ENCODE measurements around the gene CD36. TPM values are rescaled to one million over a fixed set of nuclear protein-coding genes. Genes with fewer than 3 reads are reported as not detected.
A peak's percentile ranks its signal among the peaks of the same experiment; 100 is the strongest.

Gene CD36
- total RNA-seq, 1 experiment from 2014 or later = 0.39 TPM

DNA sequence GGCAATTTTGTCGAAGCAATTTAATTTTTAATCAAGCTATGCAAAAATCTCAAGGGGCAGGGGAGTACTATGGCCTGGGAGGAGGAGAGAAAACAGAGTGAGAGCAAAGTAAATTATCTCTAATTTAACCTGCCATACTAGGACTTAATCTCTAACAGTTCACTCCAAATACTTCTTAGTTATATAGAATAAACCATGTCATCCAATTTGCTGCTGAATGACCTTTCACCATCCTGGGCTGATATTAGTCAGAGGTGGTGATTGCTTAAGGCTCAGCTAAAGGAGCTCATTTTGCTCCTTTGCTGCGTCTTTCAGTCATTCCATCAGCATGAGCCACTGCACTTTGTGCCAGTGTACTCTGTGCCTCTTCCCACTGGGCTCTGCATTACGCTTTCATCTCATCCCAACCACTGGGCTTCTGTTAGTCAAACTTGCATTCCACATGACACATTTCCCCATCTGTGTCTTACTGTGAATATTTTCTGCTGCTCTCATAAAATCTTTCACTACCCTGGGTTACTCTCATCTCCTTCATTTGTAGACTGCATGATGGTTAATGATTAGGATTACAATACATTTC is 84.3 kb downstream of the CD36 start:
- peak; percentile 90 for DNase-seq (ENCODE audit: low spot score)
- H3K9me3 ChIP-seq (ENCODE audit: low read depth, low read length, poor library complexity, severe bottlenecking) = no peaks in the 10 kb centered on the region
- H3K4me3 ChIP-seq (ENCODE audit: low read depth, low read length, poor library complexity, severe bottlenecking) = peak overlapping the region; percentile 3
- POLR2A ChIA-PET (ENCODE audit: low non-redundant PET) = interaction anchor here (0.6 kb wide), 1 partner anchor 179 kb away, joined by 3 read pairs; no protein-coding TSS in a partner anchor
- CTCF ChIA-PET = interaction anchor here (0.6 kb wide), 1 partner anchor 61 kb away, joined by 3 read pairs; no protein-coding TSS in a partner anchor
- no peaks in the 10 kb centered on the region for H3K27me3 ChIP-seq (replicated peaks; ENCODE audit: insufficient read depth, low read depth, low read length, poor library complexity)
- intact Hi-C loops (cut with micrococcal nuclease; ENCODE audit: unreplicated experiment) = no loop called here
- no peak for TF ChIP-seq EZH2 (IDR thresholded peaks at IDR 0.05; ENCODE audit: borderline replicate concordance, low read depth, low read length, poor library complexity, severe bottlenecking)
- TF ChIP-seq, protein P1, sequence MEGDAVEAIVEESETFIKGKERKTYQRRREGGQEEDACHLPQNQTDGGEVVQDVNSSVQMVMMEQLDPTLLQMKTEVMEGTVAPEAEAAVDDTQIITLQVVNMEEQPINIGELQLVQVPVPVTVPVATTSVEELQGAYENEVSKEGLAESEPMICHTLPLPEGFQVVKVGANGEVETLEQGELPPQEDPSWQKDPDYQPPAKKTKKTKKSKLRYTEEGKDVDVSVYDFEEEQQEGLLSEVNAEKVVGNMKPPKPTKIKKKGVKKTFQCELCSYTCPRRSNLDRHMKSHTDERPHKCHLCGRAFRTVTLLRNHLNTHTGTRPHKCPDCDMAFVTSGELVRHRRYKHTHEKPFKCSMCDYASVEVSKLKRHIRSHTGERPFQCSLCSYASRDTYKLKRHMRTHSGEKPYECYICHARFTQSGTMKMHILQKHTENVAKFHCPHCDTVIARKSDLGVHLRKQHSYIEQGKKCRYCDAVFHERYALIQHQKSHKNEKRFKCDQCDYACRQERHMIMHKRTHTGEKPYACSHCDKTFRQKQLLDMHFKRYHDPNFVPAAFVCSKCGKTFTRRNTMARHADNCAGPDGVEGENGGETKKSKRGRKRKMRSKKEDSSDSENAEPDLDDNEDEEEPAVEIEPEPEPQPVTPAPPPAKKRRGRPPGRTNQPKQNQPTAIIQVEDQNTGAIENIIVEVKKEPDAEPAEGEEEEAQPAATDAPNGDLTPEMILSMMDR (conservative IDR thresholded peaks at IDR 0.05; ENCODE audit: low read depth, low read length) = no peak
- no TSS peak for BruUV-seq (replicated peaks)
- no peak overlapping the region for H3K27ac ChIP-seq (ENCODE audit: low read depth, low read length, poor library complexity, severe bottlenecking)
- no peaks in the 10 kb centered on the region for H3K36me3 ChIP-seq (ENCODE audit: insufficient read depth, low read length, poor library complexity, severe bottlenecking)
- H3K4me1 ChIP-seq (ENCODE audit: insufficient read depth, low read length, poor library complexity, severe bottlenecking) = peaks cover 39% of the 10 kb centered on the region

GRCh38 chr7:80724249-80724871 is 85.9 kb downstream of the CD36 start:
- TF ChIP-seq EZH2 (IDR thresholded peaks at IDR 0.05; ENCODE audit: borderline replicate concordance, low read depth, low read length, poor library complexity, severe bottlenecking) = no peak
- TF ChIP-seq, protein P1 (conservative IDR thresholded peaks at IDR 0.05; ENCODE audit: low read depth, low read length) = no peak
- CTCF ChIA-PET = no interaction called here
- POLR2A ChIA-PET (ENCODE audit: low non-redundant PET) = no interaction called here

DNA sequence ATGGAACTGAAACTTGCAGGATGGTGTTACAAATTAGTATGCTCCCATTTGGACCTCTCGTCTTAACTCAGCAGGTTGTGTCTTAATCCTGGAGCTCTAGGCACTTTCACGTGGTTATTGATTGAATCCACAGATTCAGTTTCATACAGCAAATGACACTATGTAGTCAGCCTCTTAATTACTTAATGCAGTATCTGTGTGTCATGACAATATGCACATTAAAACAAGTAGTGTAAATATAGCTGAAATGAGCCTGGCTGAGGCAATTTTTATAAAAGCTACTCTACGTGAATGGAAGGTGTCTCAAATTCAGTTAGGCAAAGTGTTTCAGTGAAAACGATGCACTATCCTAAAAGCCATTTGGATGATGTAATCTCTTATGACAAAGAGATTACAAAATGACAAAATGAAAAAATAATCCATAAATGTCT is 86.8 kb downstream of the CD36 start:
- intact Hi-C loops (cut with micrococcal nuclease; ENCODE audit: unreplicated experiment) = no loop called here
- no TSS peak for BruUV-seq (replicated peaks)
- Histone ChIP-seq H3K27me3 (replicated peaks; ENCODE audit: insufficient read depth, low read depth, low read length, poor library complexity) (no peaks in the 10 kb centered on the region), H3K9me3 (ENCODE audit: low read depth, low read length, poor library complexity, severe bottlenecking) (no peaks in the 10 kb centered on the region), H3K36me3 (ENCODE audit: insufficient read depth, low read length, poor library complexity, severe bottlenecking) (no peaks in the 10 kb centered on the region), H3K4me3 (ENCODE audit: low read depth, low read length, poor library complexity, severe bottlenecking) (no peak overlapping the region), H3K4me1 (ENCODE audit: insufficient read depth, low read length, poor library complexity, severe bottlenecking) (peaks cover 39% of the 10 kb centered on the region), H3K27ac (ENCODE audit: low read depth, low read length, poor library complexity, severe bottlenecking) (no peak overlapping the region)
- CTCF ChIA-PET = no interaction called here
- POLR2A ChIA-PET (ENCODE audit: low non-redundant PET) = no interaction called here
- TF ChIP-seq EZH2 (IDR thresholded peaks at IDR 0.05; ENCODE audit: borderline replicate concordance, low read depth, low read length, poor library complexity, severe bottlenecking) = no peak
- TF ChIP-seq, protein P1 (conservative IDR thresholded peaks at IDR 0.05; ENCODE audit: low read depth, low read length) = no peak
- DNase-seq (ENCODE audit: low spot score) = no peak

More at GRCh38 chr7:80724249-80724871, 85.9 kb downstream of the CD36 start:
- no peaks in the 10 kb centered on the region for H3K36me3 ChIP-seq (ENCODE audit: insufficient read depth, low read length, poor library complexity, severe bottlenecking)
- intact Hi-C loops (cut with micrococcal nuclease; ENCODE audit: unreplicated experiment) = no loop called here
- no TSS peak for BruUV-seq (replicated peaks)
- no peak overlapping the region for H3K27ac ChIP-seq (ENCODE audit: low read depth, low read length, poor library complexity, severe bottlenecking)
- no peaks in the 10 kb centered on the region for H3K27me3 ChIP-seq (replicated peaks; ENCODE audit: insufficient read depth, low read depth, low read length, poor library complexity)
- no peak overlapping the region for H3K4me3 ChIP-seq (ENCODE audit: low read depth, low read length, poor library complexity, severe bottlenecking)
- DNase-seq (ENCODE audit: low spot score) = no peak
- no peaks in the 10 kb centered on the region for H3K9me3 ChIP-seq (ENCODE audit: low read depth, low read length, poor library complexity, severe bottlenecking)
- H3K4me1 ChIP-seq (ENCODE audit: insufficient read depth, low read length, poor library complexity, severe bottlenecking) = peaks cover 39% of the 10 kb centered on the region

Other genes with a start within 250 kb of the CD36 start
- not detected in 2 replicates for gene GNAT3, start 126.6 kb upstream of the CD36 start, total RNA-seq (2021)